WTC11 (cell line): ENCODE data around the gene PROKR2. TPM values are rescaled to one million over a fixed set of nuclear protein-coding genes. Genes with fewer than 3 reads are reported as not detected.

Source experiments
- ATAC-seq: fragments of 200-7000 bp; cut with Tn5 transposase; 2 replicates; pipeline ENCODE4 v1.10.0; 2021; ENCODE audit warnings: mild to moderate bottlenecking, moderate library complexity
- CTCF ChIA-PET: fragments of 300-600 bp; sonication (Branson Sonifier 250); formaldehyde crosslinking; loops from one replicate; lab custom pipeline; 2021; ENCODE audit warnings: antibody characterized with exemption; lab: Charles Lee
- POLR2A ChIA-PET: fragments of 350-600 bp; sonication (Branson Sonifier 250); formaldehyde crosslinking; loops from one replicate; lab custom pipeline; 2021; ENCODE audit warnings: antibody characterized with exemption; lab: Charles Lee
- DNase-seq: peaks from one replicate; pipeline ENCODE4 v3.0.0; 2021; ENCODE audit warnings: low spot score
- H3K27ac Mint-ChIP-seq: 2 replicates; pipeline ENCODE4 v1.8.0; 2021; ENCODE audit warnings: mixed read lengths
- H3K27me3 Mint-ChIP-seq: 2 replicates; pipeline ENCODE4 v1.8.0; 2021; ENCODE audit warnings: low read depth, mild to moderate bottlenecking, moderate library complexity, mixed read lengths
- H3K36me3 Mint-ChIP-seq: 2 replicates; pipeline ENCODE4 v1.8.0; 2021; ENCODE audit warnings: mixed read lengths
- H3K4me1 Mint-ChIP-seq: 2 replicates; pipeline ENCODE4 v1.8.0; 2022; ENCODE audit warnings: mixed read lengths
- H3K4me3 Mint-ChIP-seq: 2 replicates; pipeline ENCODE4 v1.8.0; 2021; ENCODE audit warnings: mild to moderate bottlenecking, moderate library complexity, mixed read lengths
- H3K9me3 Mint-ChIP-seq: 2 replicates; pipeline ENCODE4 v1.8.0; 2021; ENCODE audit warnings: mixed read lengths
- CREB1 ChIP-seq: sonication (generic); formaldehyde crosslinking; IDR thresholded peaks from 2 replicates; pipeline ENCODE4 v1.8.0; 2023; ENCODE audit warnings: mild to moderate bottlenecking, missing genetic modification reagents
- CREM ChIP-seq: sonication (generic); formaldehyde crosslinking; IDR thresholded peaks from 2 replicates; pipeline ENCODE4 v1.8.1; 2022; ENCODE audit warnings: mild to moderate bottlenecking, missing genetic modification reagents, moderate library complexity
- ELF4 ChIP-seq: sonication (generic); formaldehyde crosslinking; IDR thresholded peaks from 2 replicates; pipeline ENCODE4 v1.8.1; 2022; ENCODE audit warnings: low read depth, mild to moderate bottlenecking, moderate library complexity, missing genetic modification reagents
- ETV6 ChIP-seq: sonication (generic); formaldehyde crosslinking; IDR thresholded peaks from 2 replicates; pipeline ENCODE4 v1.8.1; 2022; ENCODE audit warnings: mild to moderate bottlenecking, missing genetic modification reagents
- FOXJ3 ChIP-seq: sonication (generic); formaldehyde crosslinking; IDR thresholded peaks from 2 replicates; pipeline ENCODE4 v1.9.0; 2021; ENCODE audit warnings: missing genetic modification reagents, mild to moderate bottlenecking, borderline replicate concordance
- GABPB1 ChIP-seq: sonication (generic); formaldehyde crosslinking; IDR thresholded peaks from 2 replicates; pipeline ENCODE4 v1.8.1; 2023; ENCODE audit warnings: mild to moderate bottlenecking, missing genetic modification reagents
- JUN ChIP-seq: sonication (generic); formaldehyde crosslinking; IDR thresholded peaks from 2 replicates; pipeline ENCODE4 v1.8.0; 2023; ENCODE audit warnings: mild to moderate bottlenecking, missing genetic modification reagents
- NFATC4 ChIP-seq: fragments of 250-450 bp; sonication (Bioruptor Pico); IDR thresholded peaks from 2 replicates; pipeline ENCODE4 v1.9.0; 2021; ENCODE audit warnings: mild to moderate bottlenecking
- NFE2L1 ChIP-seq: sonication (generic); formaldehyde crosslinking; IDR thresholded peaks from 2 replicates; pipeline ENCODE4 v1.8.1; 2023; ENCODE audit warnings: missing genetic modification reagents
- PREB ChIP-seq: sonication (generic); formaldehyde crosslinking; IDR thresholded peaks from 2 replicates; pipeline ENCODE4 v1.8.1; 2022; ENCODE audit warnings: mild to moderate bottlenecking, missing genetic modification reagents, moderate library complexity, borderline replicate concordance
- TP53 ChIP-seq: sonication (generic); formaldehyde crosslinking; IDR thresholded peaks from 2 replicates; pipeline ENCODE4 v1.8.1; 2023; ENCODE audit warnings: mild to moderate bottlenecking, missing genetic modification reagents
- USF2 ChIP-seq: sonication (generic); formaldehyde crosslinking; IDR thresholded peaks from 2 replicates; pipeline ENCODE4 v1.8.1; 2023; ENCODE audit warnings: mild to moderate bottlenecking, missing genetic modification reagents, moderate library complexity
- ZNF138 ChIP-seq: sonication (generic); formaldehyde crosslinking; conservative IDR thresholded peaks from 2 replicates; pipeline ENCODE4 v1.8.1; 2022; ENCODE audit warnings: mild to moderate bottlenecking, moderate library complexity, missing genetic modification reagents
- ZNF396 ChIP-seq: fragments of 250-450 bp; sonication (Bioruptor Pico); IDR thresholded peaks from 2 replicates; pipeline ENCODE4 v1.8.0; 2021; ENCODE audit warnings: mild to moderate bottlenecking, moderate library complexity, borderline replicate concordance
- ZNF423 ChIP-seq: fragments of 250-450 bp; sonication (Bioruptor Pico); IDR thresholded peaks from 2 replicates; pipeline ENCODE4 v2.1.2; 2022; ENCODE audit warnings: mild to moderate bottlenecking, moderate library complexity
- ZNF425 ChIP-seq: fragments of 250-450 bp; sonication (Bioruptor Pico); conservative IDR thresholded peaks from 2 replicates; pipeline ENCODE4 v1.9.0; 2021; ENCODE audit warnings: mild to moderate bottlenecking
- ZSCAN18 ChIP-seq: fragments of 250-450 bp; sonication (Bioruptor Pico); IDR thresholded peaks from 2 replicates; pipeline ENCODE4 v2.1.2; 2022; ENCODE audit warnings: mild to moderate bottlenecking, moderate library complexity
- total RNA-seq: library from RNA; stranded (reverse); gene quantifications from 3 replicates; pipeline ENCODE4 v1.2.3, GENCODE V29; 2021
- TF ChIP-seq, protein P1 (sequence below): sonication (generic); formaldehyde crosslinking; IDR thresholded peaks from 2 replicates; pipeline ENCODE4 v1.8.1; 2023; ENCODE audit warnings: mild to moderate bottlenecking, missing genetic modification reagents
- TF ChIP-seq, protein P2 (sequence below): fragments of 250-450 bp; sonication (Bioruptor Pico); IDR thresholded peaks from 2 replicates; pipeline ENCODE4 v1.9.0; 2021; ENCODE audit warnings: mild to moderate bottlenecking
- TF ChIP-seq, protein P3 (sequence below): fragments of 250-450 bp; sonication (Bioruptor Pico); IDR thresholded peaks from 2 replicates; pipeline ENCODE4 v1.9.0; 2021; ENCODE audit warnings: mild to moderate bottlenecking
- TF ChIP-seq, protein P4 (sequence below): sonication (generic); formaldehyde crosslinking; IDR thresholded peaks from 2 replicates; pipeline ENCODE4 v1.8.1; 2022; ENCODE audit warnings: low read depth, mild to moderate bottlenecking, moderate library complexity, missing genetic modification reagents, borderline replicate concordance

Gene PROKR2
- total RNA-seq, 1 experiment from 2014 or later, result 2.0 TPM

- TF ChIP-seq FOXJ3 (CRISPR knock-in tag) (no peak), ZNF396 (CRISPR knock-in tag) (no peak), ETV6 (CRISPR knock-in tag) (peak; percentile 86), PREB (CRISPR knock-in tag) (no peak), ZNF425 (CRISPR knock-in tag) (no peak), ZNF138 (0 out of 2 replicates have a peak, but pooled peaks have one; percentile 52), ELF4 (CRISPR knock-in tag) (0 out of 2 replicates have a peak, but pooled peaks have one; percentile 65), CREB1 (peak; percentile 51; the same call in 1 of the 2 replicates), GABPB1 (CRISPR knock-in tag) (no peak), CREM (no peak)
- TF ChIP-seq, protein P1, sequence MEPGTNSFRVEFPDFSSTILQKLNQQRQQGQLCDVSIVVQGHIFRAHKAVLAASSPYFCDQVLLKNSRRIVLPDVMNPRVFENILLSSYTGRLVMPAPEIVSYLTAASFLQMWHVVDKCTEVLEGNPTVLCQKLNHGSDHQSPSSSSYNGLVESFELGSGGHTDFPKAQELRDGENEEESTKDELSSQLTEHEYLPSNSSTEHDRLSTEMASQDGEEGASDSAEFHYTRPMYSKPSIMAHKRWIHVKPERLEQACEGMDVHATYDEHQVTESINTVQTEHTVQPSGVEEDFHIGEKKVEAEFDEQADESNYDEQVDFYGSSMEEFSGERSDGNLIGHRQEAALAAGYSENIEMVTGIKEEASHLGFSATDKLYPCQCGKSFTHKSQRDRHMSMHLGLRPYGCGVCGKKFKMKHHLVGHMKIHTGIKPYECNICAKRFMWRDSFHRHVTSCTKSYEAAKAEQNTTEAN (CRISPR knock-in tag), result no peak
- TF ChIP-seq, protein P2, sequence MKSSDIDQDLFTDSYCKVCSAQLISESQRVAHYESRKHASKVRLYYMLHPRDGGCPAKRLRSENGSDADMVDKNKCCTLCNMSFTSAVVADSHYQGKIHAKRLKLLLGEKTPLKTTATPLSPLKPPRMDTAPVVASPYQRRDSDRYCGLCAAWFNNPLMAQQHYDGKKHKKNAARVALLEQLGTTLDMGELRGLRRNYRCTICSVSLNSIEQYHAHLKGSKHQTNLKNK (CRISPR knock-in tag), result no peak
- TF ChIP-seq, protein P3, sequence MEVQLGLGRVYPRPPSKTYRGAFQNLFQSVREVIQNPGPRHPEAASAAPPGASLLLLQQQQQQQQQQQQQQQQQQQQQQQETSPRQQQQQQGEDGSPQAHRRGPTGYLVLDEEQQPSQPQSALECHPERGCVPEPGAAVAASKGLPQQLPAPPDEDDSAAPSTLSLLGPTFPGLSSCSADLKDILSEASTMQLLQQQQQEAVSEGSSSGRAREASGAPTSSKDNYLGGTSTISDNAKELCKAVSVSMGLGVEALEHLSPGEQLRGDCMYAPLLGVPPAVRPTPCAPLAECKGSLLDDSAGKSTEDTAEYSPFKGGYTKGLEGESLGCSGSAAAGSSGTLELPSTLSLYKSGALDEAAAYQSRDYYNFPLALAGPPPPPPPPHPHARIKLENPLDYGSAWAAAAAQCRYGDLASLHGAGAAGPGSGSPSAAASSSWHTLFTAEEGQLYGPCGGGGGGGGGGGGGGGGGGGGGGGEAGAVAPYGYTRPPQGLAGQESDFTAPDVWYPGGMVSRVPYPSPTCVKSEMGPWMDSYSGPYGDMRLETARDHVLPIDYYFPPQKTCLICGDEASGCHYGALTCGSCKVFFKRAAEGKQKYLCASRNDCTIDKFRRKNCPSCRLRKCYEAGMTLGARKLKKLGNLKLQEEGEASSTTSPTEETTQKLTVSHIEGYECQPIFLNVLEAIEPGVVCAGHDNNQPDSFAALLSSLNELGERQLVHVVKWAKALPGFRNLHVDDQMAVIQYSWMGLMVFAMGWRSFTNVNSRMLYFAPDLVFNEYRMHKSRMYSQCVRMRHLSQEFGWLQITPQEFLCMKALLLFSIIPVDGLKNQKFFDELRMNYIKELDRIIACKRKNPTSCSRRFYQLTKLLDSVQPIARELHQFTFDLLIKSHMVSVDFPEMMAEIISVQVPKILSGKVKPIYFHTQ, result no peak
Observed at GRCh38 chr20:5316188-5317158, at the start of gene PROKR2 (continued).

GRCh38 chr20:5364997-5365597 lies 48.3 kb upstream of the PROKR2 start:
- ChIA-PET CTCF (no interaction called here), POLR2A (no interaction called here)
- no peak for DNase-seq
- H3K9me3 Mint-ChIP-seq, result peaks cover 53% of the 10 kb centered on the region
- ATAC-seq, result no peak
- peaks cover 35% of the 10 kb centered on the region for H3K36me3 Mint-ChIP-seq
- no peak overlapping the region for H3K4me3 Mint-ChIP-seq
- peaks cover 8% of the 10 kb centered on the region for H3K27me3 Mint-ChIP-seq
- peaks cover 5% of the 10 kb centered on the region; the same call in 1 of the 2 replicates for H3K4me1 Mint-ChIP-seq
- H3K27ac Mint-ChIP-seq, result no peak overlapping the region
- TF ChIP-seq NFATC4 (CRISPR knock-in tag) (no peak), JUN (CRISPR knock-in tag) (no peak), ZNF423 (CRISPR knock-in tag) (no peak), USF2 (CRISPR knock-in tag) (no peak), TP53 (no peak), ZSCAN18 (no peak), NFE2L1 (CRISPR knock-in tag) (no peak)
- TF ChIP-seq, protein P4, sequence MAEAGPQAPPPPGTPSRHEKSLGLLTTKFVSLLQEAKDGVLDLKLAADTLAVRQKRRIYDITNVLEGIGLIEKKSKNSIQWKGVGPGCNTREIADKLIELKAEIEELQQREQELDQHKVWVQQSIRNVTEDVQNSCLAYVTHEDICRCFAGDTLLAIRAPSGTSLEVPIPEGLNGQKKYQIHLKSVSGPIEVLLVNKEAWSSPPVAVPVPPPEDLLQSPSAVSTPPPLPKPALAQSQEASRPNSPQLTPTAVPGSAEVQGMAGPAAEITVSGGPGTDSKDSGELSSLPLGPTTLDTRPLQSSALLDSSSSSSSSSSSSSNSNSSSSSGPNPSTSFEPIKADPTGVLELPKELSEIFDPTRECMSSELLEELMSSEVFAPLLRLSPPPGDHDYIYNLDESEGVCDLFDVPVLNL, result no peak
